ENCODE measurements around the gene TRIM56.

GRCh38 chr7:101108330-101108857 lies 23.1 kb downstream of the TRIM56 start:
- no peak for TF ChIP-seq TAF1 (IDR thresholded peaks at IDR 0.05; ENCODE audit: borderline replicate concordance, insufficient read depth, low read length)
- no peak for TF ChIP-seq REST (IDR thresholded peaks at IDR 0.05; ENCODE audit: insufficient read depth in 1 of 2, low read depth in 2 of 2, low read length in 2 of 2)

Data from PFSK-1 (cell line).